ENCODE data around the gene ABLIM1. TPM values are rescaled to one million over a fixed set of nuclear protein-coding genes. Genes with fewer than 3 reads are reported as not detected.

The ABLIM1 gene
- total RNA-seq, 3 donors from 2014 or later (not counting 1 experiment from before 2014, with no cell fraction given), result 71.9 to 118 (median 73.5) TPM

DNA sequence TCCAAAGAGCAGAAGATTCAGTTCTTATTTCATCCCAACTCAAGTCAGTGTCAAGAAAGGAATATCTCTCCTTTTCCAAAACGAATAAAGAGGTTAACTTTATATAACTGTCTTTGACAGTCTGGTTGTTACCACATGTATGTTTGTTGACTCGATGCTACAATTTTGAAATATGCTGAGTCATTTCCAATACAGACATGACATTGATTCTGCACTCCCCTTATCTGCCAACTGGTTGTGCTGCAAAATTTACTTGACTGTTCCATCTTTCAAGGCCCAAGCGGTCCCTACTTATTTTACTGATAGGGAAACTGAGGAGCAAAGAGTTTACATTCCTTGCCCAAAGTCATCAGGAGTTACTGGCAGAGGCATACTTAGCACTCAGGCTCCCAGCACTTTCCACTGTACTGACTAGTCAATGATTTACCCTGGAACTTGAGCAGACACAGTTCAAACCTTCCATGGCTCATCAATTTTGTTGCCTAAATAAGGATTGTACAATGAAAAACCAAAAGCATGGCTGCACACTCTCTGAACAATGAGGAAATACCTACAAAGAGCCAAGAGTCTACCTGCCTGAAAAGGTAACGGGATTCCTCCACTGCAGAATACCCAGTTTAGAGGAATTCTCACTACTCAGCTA lies 52.8 kb downstream of the ABLIM1 start:
- H3K4me1 Mint-ChIP-seq, result no peaks in the 10 kb centered on the region
- ATAC-seq, result no peak
- WGBS (ENCODE audit: insufficient coverage), result 63% methylated on average over 3 of the region's 4 CpGs

DNA sequence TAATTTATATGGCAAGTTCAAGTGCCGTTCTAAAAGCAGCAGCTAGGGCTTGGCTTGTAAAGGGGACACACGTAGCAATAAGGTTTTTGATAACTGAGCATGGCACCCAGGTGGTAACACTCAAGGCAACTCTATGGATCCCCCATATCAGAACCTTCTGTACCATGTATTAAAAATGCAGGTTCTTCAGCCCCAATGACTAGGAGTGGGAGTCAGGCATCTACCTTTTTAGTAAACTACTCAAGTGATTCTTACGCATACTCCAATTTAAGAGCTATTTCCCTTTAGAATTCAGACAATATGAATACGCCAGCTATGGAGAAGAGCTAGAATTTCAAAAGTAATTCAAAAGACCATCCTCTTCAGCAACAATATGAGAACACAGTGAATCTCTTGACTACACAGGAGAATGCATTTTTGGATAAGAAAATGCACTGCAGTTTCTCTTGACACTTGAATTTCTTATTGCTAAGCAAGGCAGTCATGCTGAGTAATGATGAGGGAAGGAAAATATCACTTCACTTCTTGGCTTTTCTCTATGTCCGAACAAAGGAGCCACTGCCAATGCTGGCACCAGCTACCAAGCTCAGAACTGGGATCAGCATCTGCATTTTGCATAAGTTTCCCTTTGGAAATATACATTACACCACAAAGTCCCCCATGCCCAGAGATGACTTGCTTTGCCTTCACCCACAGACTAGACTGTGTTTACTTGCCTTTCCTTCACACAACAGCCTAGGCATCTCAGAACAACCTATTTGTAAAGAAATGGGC lies 53.5 kb downstream of the ABLIM1 start:
- Mint-ChIP-seq H3K4me3 (no peak overlapping the region), H3K4me1 (no peaks in the 10 kb centered on the region), H3K9me3 (no peaks in the 10 kb centered on the region), H3K36me3 (no peaks in the 10 kb centered on the region), H3K27ac (no peak overlapping the region), H3K27me3 (ENCODE audit: low read depth in 2 of 2) (peaks cover 0 to 5% of the 10 kb centered on the region in 2 donors)
- H3K27ac ChIP-seq (ENCODE audit: low read length), result no peak overlapping the region
- H3K36me3 ChIP-seq (ENCODE audit: control insufficient read depth, insufficient read depth, low read length), result no peaks in the 10 kb centered on the region
- WGBS (ENCODE audit: insufficient coverage), result 80% methylated on average over 5 of the region's 5 CpGs
- TF ChIP-seq, protein P1, sequence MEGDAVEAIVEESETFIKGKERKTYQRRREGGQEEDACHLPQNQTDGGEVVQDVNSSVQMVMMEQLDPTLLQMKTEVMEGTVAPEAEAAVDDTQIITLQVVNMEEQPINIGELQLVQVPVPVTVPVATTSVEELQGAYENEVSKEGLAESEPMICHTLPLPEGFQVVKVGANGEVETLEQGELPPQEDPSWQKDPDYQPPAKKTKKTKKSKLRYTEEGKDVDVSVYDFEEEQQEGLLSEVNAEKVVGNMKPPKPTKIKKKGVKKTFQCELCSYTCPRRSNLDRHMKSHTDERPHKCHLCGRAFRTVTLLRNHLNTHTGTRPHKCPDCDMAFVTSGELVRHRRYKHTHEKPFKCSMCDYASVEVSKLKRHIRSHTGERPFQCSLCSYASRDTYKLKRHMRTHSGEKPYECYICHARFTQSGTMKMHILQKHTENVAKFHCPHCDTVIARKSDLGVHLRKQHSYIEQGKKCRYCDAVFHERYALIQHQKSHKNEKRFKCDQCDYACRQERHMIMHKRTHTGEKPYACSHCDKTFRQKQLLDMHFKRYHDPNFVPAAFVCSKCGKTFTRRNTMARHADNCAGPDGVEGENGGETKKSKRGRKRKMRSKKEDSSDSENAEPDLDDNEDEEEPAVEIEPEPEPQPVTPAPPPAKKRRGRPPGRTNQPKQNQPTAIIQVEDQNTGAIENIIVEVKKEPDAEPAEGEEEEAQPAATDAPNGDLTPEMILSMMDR (IDR thresholded peaks at IDR 0.05), result no peak
- ATAC-seq (no peak), DNase-seq (no peak)
- no peaks in the 10 kb centered on the region for H3K4me1 ChIP-seq (ENCODE audit: control insufficient read depth, insufficient read depth, low read length)
- intact Hi-C loops (cut with micrococcal nuclease), result no loop called here
- no peak overlapping the region for H3K4me3 ChIP-seq (ENCODE audit: low read length)
- no peaks in the 10 kb centered on the region for H3K27me3 ChIP-seq (ENCODE audit: control insufficient read depth, insufficient read depth, low read length)
- no peaks in the 10 kb centered on the region for H3K9me3 ChIP-seq (ENCODE audit: control insufficient read depth, insufficient read depth, low read length)

More for the DNA sequence above, 52.8 kb downstream of the ABLIM1 start:
- Mint-ChIP-seq H3K9me3 (no peaks in the 10 kb centered on the region), H3K27me3 (ENCODE audit: low read depth in 2 of 2) (peaks cover 0 to 5% of the 10 kb centered on the region in 2 donors), H3K36me3 (no peaks in the 10 kb centered on the region), H3K27ac (no peak overlapping the region), H3K4me3 (no peak overlapping the region)
- H3K4me1 ChIP-seq (ENCODE audit: control insufficient read depth, insufficient read depth, low read length), result no peaks in the 10 kb centered on the region
- intact Hi-C loops (cut with micrococcal nuclease), result no loop called here
- H3K27me3 ChIP-seq (ENCODE audit: control insufficient read depth, insufficient read depth, low read length), result no peaks in the 10 kb centered on the region
- no peak overlapping the region for H3K27ac ChIP-seq (ENCODE audit: low read length)
- DNase-seq, result no peak
- TF ChIP-seq, protein P1 (IDR thresholded peaks at IDR 0.05), result no peak
- no peaks in the 10 kb centered on the region for H3K36me3 ChIP-seq (ENCODE audit: control insufficient read depth, insufficient read depth, low read length)
- no peak overlapping the region for H3K4me3 ChIP-seq (ENCODE audit: low read length)
- H3K9me3 ChIP-seq (ENCODE audit: control insufficient read depth, insufficient read depth, low read length), result no peaks in the 10 kb centered on the region

DNA sequence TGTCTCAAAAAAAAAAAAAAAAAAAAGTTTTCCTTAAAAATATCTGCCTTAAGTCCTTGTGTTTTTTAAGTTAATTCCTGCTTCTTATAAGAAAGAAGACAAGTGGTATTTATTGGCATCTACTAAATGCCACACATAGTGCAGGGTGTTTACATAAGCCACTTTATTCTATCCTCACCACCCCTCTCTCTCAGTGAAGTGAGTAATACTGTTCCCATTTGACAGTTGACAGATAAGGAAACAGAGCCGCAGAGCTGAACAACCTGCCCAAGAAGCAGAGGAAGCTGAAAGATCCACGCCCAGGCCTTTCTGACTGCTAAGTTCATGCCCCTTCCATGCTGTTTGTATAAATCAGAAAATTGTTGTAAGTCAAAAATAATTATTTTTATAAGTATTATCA lies 54.1 kb downstream of the ABLIM1 start:
- Mint-ChIP-seq H3K36me3 (no peaks in the 10 kb centered on the region), H3K27me3 (ENCODE audit: low read depth in 2 of 2) (peaks cover 0 to 5% of the 10 kb centered on the region in 2 donors), H3K27ac (no peak overlapping the region), H3K4me1 (no peaks in the 10 kb centered on the region), H3K9me3 (no peaks in the 10 kb centered on the region), H3K4me3 (no peak overlapping the region)
- DNase-seq (no peak), ATAC-seq (no peak)
- no peaks in the 10 kb centered on the region for H3K36me3 ChIP-seq (ENCODE audit: control insufficient read depth, insufficient read depth, low read length)
- WGBS (ENCODE audit: insufficient coverage), result 52% methylated on average over 2 of the region's 2 CpGs
- H3K27ac ChIP-seq (ENCODE audit: low read length), result no peak overlapping the region
- H3K4me3 ChIP-seq (ENCODE audit: low read length), result no peak overlapping the region
- intact Hi-C loops (cut with micrococcal nuclease), result no loop called here
- no peaks in the 10 kb centered on the region for H3K4me1 ChIP-seq (ENCODE audit: control insufficient read depth, insufficient read depth, low read length)
- H3K9me3 ChIP-seq (ENCODE audit: control insufficient read depth, insufficient read depth, low read length), result no peaks in the 10 kb centered on the region
- TF ChIP-seq, protein P1 (IDR thresholded peaks at IDR 0.05), result no peak
- no peaks in the 10 kb centered on the region for H3K27me3 ChIP-seq (ENCODE audit: control insufficient read depth, insufficient read depth, low read length)

All from natural killer cell (primary cell).